Activated naive CD4-positive, alpha-beta T cell treated with anti-CD3 and anti-CD28 coated beads for 36 hours (primary cell): ENCODE data around the gene PHKB. TPM values are rescaled to one million over a fixed set of nuclear protein-coding genes. Genes with fewer than 3 reads are reported as not detected.

ENCODE experiments used
- CTCF ChIA-PET: fragments of 350-600 bp; sonication (Branson Sonifier 250); formaldehyde crosslinking; loops from one replicate; lab custom pipeline; 2021; ENCODE audit warnings: antibody characterized with exemption; lab: Charles Lee
- DNase-seq: peaks from one replicate; pipeline ENCODE4 v3.0.0-alpha.2; 2020
- H3K27ac Mint-ChIP-seq: one replicate; pipeline ENCODE4 v1.8.0; 2021; ENCODE audit warnings: mild to moderate bottlenecking, mixed read lengths
- H3K27me3 Mint-ChIP-seq: one replicate; pipeline ENCODE4 v1.8.0; 2021; ENCODE audit warnings: low read depth, mixed read lengths
- H3K36me3 Mint-ChIP-seq: one replicate; pipeline ENCODE4 v1.8.0; 2021; ENCODE audit warnings: low read depth, mixed read lengths
- H3K4me1 Mint-ChIP-seq: one replicate; pipeline ENCODE4 v1.8.0; 2021; ENCODE audit warnings: low read depth, mixed read lengths
- H3K4me3 Mint-ChIP-seq: one replicate; pipeline ENCODE4 v1.8.0; 2021; ENCODE audit warnings: mild to moderate bottlenecking, moderate library complexity, mixed read lengths
- H3K9me3 Mint-ChIP-seq: one replicate; pipeline ENCODE4 v1.8.0; 2021; ENCODE audit warnings: mixed read lengths
- intact Hi-C: fragments of 100-400 bp; cut with micrococcal nuclease; formaldehyde crosslinking; loops from one replicate; pipeline ENCODE4 v1.15.1; 2023
- total RNA-seq, 2 experiments: library from RNA; stranded (reverse); gene quantifications; one replicate each; pipeline ENCODE4 v1.2.3, GENCODE V29; 2021

Gene PHKB
- total RNA-seq, 2 experiments from 2014 or later, result 22.5 to 25.3 TPM

GRCh38 chr16:47613251-47613650 is 152.1 kb downstream of the PHKB start:
- CTCF ChIA-PET, result no interaction called here
- no peak overlapping the region for H3K4me3 Mint-ChIP-seq
- H3K9me3 Mint-ChIP-seq, result peaks cover 2% of the 10 kb centered on the region
- H3K27me3 Mint-ChIP-seq, result no peaks in the 10 kb centered on the region
- intact Hi-C loops, result no loop called here
- H3K27ac Mint-ChIP-seq, result no peak overlapping the region
- DNase-seq, result no peak
- peaks cover 2% of the 10 kb centered on the region for H3K4me1 Mint-ChIP-seq
- peaks cover 37% of the 10 kb centered on the region for H3K36me3 Mint-ChIP-seq

GRCh38 chr16:47617732-47618131 is 156.6 kb downstream of the PHKB start:
- no peaks in the 10 kb centered on the region for H3K9me3 Mint-ChIP-seq
- H3K36me3 Mint-ChIP-seq, result peaks cover 15% of the 10 kb centered on the region
- H3K4me1 Mint-ChIP-seq, result peaks cover 2% of the 10 kb centered on the region
- DNase-seq, result no peak
- CTCF ChIA-PET, result no interaction called here
- no peak overlapping the region for H3K4me3 Mint-ChIP-seq
- no peaks in the 10 kb centered on the region for H3K27me3 Mint-ChIP-seq
- intact Hi-C loops, result loop anchor here (2.0 kb wide), 1 partner anchor 39 kb away; no protein-coding TSS in a partner anchor
- no peak overlapping the region for H3K27ac Mint-ChIP-seq

GRCh38 chr16:47622451-47623176 is 161.5 kb downstream of the PHKB start:
- Mint-ChIP-seq H3K9me3 (no peaks in the 10 kb centered on the region), H3K27me3 (no peaks in the 10 kb centered on the region), H3K4me1 (no peaks in the 10 kb centered on the region), H3K36me3 (peaks cover 14% of the 10 kb centered on the region), H3K4me3 (no peak overlapping the region), H3K27ac (no peak overlapping the region)
- DNase-seq, result no peak
- CTCF ChIA-PET, result no interaction called here
- intact Hi-C loops, result no loop called here

- Mint-ChIP-seq H3K4me3 (no peak overlapping the region), H3K27me3 (no peaks in the 10 kb centered on the region), H3K4me1 (no peaks in the 10 kb centered on the region), H3K27ac (no peak overlapping the region), H3K9me3 (no peaks in the 10 kb centered on the region), H3K36me3 (peaks cover 12% of the 10 kb centered on the region)
- intact Hi-C loops, result no loop called here
- DNase-seq, result no peak
- CTCF ChIA-PET, result no interaction called here
Measured at GRCh38 chr16:47624563-47624962, 163.4 kb downstream of the PHKB start.

GRCh38 chr16:47625115-47625567 is 164.0 kb downstream of the PHKB start:
- intact Hi-C loops, result no loop called here
- Mint-ChIP-seq H3K4me3 (no peak overlapping the region), H3K27ac (no peak overlapping the region), H3K36me3 (peaks cover 12% of the 10 kb centered on the region), H3K4me1 (no peaks in the 10 kb centered on the region), H3K9me3 (no peaks in the 10 kb centered on the region), H3K27me3 (no peaks in the 10 kb centered on the region)
- CTCF ChIA-PET, result no interaction called here
- no peak for DNase-seq

- Mint-ChIP-seq H3K27me3 (no peaks in the 10 kb centered on the region), H3K4me1 (no peaks in the 10 kb centered on the region), H3K4me3 (no peak overlapping the region), H3K27ac (no peak overlapping the region), H3K9me3 (no peaks in the 10 kb centered on the region), H3K36me3 (peaks cover 16% of the 10 kb centered on the region)
- no peak for DNase-seq
- intact Hi-C loops, result no loop called here
- CTCF ChIA-PET, result no interaction called here
Measured at GRCh38 chr16:47626246-47626645, 165.1 kb downstream of the PHKB start.

GRCh38 chr16:47627085-47627639 is 166.0 kb downstream of the PHKB start:
- Mint-ChIP-seq H3K36me3 (peaks cover 24% of the 10 kb centered on the region), H3K27ac (no peak overlapping the region), H3K9me3 (no peaks in the 10 kb centered on the region), H3K4me1 (no peaks in the 10 kb centered on the region), H3K4me3 (no peak overlapping the region), H3K27me3 (no peaks in the 10 kb centered on the region)
- no peak for DNase-seq
- CTCF ChIA-PET, result no interaction called here
- intact Hi-C loops, result no loop called here

GRCh38 chr16:47627721-47628120 is 166.6 kb downstream of the PHKB start:
- DNase-seq, result no peak
- intact Hi-C loops, result no loop called here
- H3K4me1 Mint-ChIP-seq, result no peaks in the 10 kb centered on the region
- H3K27me3 Mint-ChIP-seq, result no peaks in the 10 kb centered on the region
- CTCF ChIA-PET, result no interaction called here
- no peak overlapping the region for H3K27ac Mint-ChIP-seq
- H3K36me3 Mint-ChIP-seq, result peaks cover 24% of the 10 kb centered on the region
- H3K4me3 Mint-ChIP-seq, result no peak overlapping the region
- no peaks in the 10 kb centered on the region for H3K9me3 Mint-ChIP-seq

GRCh38 chr16:47631131-47631530 is 170.0 kb downstream of the PHKB start:
- no peak for DNase-seq
- Mint-ChIP-seq H3K4me3 (no peak overlapping the region), H3K27me3 (no peaks in the 10 kb centered on the region), H3K27ac (no peak overlapping the region), H3K4me1 (no peaks in the 10 kb centered on the region), H3K36me3 (peaks cover 39% of the 10 kb centered on the region), H3K9me3 (no peaks in the 10 kb centered on the region)
- CTCF ChIA-PET, result no interaction called here
- intact Hi-C loops, result no loop called here

- Mint-ChIP-seq H3K27me3 (no peaks in the 10 kb centered on the region), H3K36me3 (peaks cover 44% of the 10 kb centered on the region), H3K9me3 (no peaks in the 10 kb centered on the region), H3K27ac (no peak overlapping the region), H3K4me1 (no peaks in the 10 kb centered on the region), H3K4me3 (no peak overlapping the region)
- CTCF ChIA-PET, result no interaction called here
- no peak for DNase-seq
- intact Hi-C loops, result no loop called here
Measured at GRCh38 chr16:47634126-47634525, 173.0 kb downstream of the PHKB start.

- no peaks in the 10 kb centered on the region for H3K9me3 Mint-ChIP-seq
- no peak for DNase-seq
- H3K4me3 Mint-ChIP-seq, result no peak overlapping the region
- H3K27ac Mint-ChIP-seq, result no peak overlapping the region
- H3K27me3 Mint-ChIP-seq, result no peaks in the 10 kb centered on the region
- peaks cover 44% of the 10 kb centered on the region for H3K36me3 Mint-ChIP-seq
- intact Hi-C loops, result no loop called here
- CTCF ChIA-PET, result no interaction called here
- no peaks in the 10 kb centered on the region for H3K4me1 Mint-ChIP-seq
Measured at GRCh38 chr16:47634727-47635126, 173.6 kb downstream of the PHKB start.

- H3K27me3 Mint-ChIP-seq, result no peaks in the 10 kb centered on the region
- no peak overlapping the region for H3K27ac Mint-ChIP-seq
- CTCF ChIA-PET, result no interaction called here
- H3K4me1 Mint-ChIP-seq, result no peaks in the 10 kb centered on the region
- no peak overlapping the region for H3K4me3 Mint-ChIP-seq
- intact Hi-C loops, result no loop called here
- peaks cover 41% of the 10 kb centered on the region for H3K36me3 Mint-ChIP-seq
- no peak for DNase-seq
- H3K9me3 Mint-ChIP-seq, result no peaks in the 10 kb centered on the region
Measured at GRCh38 chr16:47636501-47637099, 175.5 kb downstream of the PHKB start.

- CTCF ChIA-PET, result no interaction called here
- Mint-ChIP-seq H3K36me3 (peaks cover 45% of the 10 kb centered on the region), H3K4me3 (no peak overlapping the region)
Measured at GRCh38 chr16:47638175-47638574, 177.0 kb downstream of the PHKB start.

More at GRCh38 chr16:47638175-47638574, 177.0 kb downstream of the PHKB start:
- no peak overlapping the region for H3K27ac Mint-ChIP-seq
- H3K9me3 Mint-ChIP-seq, result no peaks in the 10 kb centered on the region
- no peak for DNase-seq
- no peaks in the 10 kb centered on the region for H3K27me3 Mint-ChIP-seq
- intact Hi-C loops, result no loop called here
- no peaks in the 10 kb centered on the region for H3K4me1 Mint-ChIP-seq
